Measurements from ENCODE around the gene TNN.

The TNN gene

DNA sequence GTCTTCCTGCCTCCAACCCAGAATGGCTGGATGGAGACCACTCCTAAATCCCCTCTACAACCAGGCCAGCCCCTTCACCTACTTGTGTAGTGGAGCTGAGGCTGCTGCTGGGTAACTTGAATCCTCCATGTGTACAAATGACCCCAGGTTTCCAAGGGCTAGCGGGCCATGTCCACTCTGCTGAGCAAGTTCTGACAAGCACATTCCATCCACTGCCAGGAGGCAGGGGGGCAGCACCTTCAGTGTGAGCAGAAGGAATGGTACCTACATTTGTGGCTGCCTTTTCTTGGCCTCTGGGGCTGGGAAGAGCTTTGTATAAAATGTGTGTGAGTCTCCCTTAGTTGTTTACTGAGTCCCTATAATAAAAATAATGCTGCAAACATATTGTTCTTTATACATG is 110.4 kb downstream of the TNN start:
- no peak overlapping the region for H3K9ac ChIP-seq (ENCODE audit: low read length)
- no peaks in the 10 kb centered on the region for H3K4me1 ChIP-seq (ENCODE audit: control insufficient read depth, insufficient read depth, low read length)
- peaks cover 9% of the 10 kb centered on the region for H3K36me3 ChIP-seq (ENCODE audit: control insufficient read depth, insufficient read depth, low read length)

DNA sequence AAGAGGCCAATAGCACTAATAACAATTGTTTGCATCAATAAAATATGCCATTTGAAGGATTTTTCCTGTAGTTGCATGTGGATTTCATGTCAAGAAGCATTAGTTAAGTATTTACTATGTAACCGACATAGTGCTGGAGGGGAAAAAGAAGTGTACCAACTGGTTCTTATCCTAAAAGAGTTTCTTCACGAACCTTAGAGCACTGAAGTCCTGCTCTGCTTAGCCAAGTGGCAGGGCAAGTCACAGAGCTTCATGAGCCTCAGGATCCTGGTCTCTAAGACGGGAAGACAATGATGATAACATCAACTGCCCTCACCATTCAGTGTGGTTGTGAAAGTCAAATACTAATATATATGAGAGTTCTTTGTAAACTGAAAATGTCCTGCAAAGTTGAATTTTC is 110.8 kb downstream of the TNN start:
- no peak overlapping the region for H3K9ac ChIP-seq (ENCODE audit: low read length)
- no peaks in the 10 kb centered on the region for H3K27me3 ChIP-seq (ENCODE audit: control insufficient read depth, insufficient read depth, low read length)
- H3K27ac ChIP-seq (ENCODE audit: low read depth, low read length), result no peak overlapping the region
- H3K4me1 ChIP-seq (ENCODE audit: control insufficient read depth, insufficient read depth, low read length), result no peaks in the 10 kb centered on the region
- no peak overlapping the region for H3K4me3 ChIP-seq (ENCODE audit: low read length)
- peaks cover 8% of the 10 kb centered on the region for H3K36me3 ChIP-seq (ENCODE audit: control insufficient read depth, insufficient read depth, low read length)

More for the DNA sequence above, 110.4 kb downstream of the TNN start:
- Histone ChIP-seq H3K27ac (ENCODE audit: low read depth, low read length) (no peak overlapping the region), H3K27me3 (ENCODE audit: control insufficient read depth, insufficient read depth, low read length) (no peaks in the 10 kb centered on the region), H3K4me3 (ENCODE audit: low read length) (no peak overlapping the region)

DNA sequence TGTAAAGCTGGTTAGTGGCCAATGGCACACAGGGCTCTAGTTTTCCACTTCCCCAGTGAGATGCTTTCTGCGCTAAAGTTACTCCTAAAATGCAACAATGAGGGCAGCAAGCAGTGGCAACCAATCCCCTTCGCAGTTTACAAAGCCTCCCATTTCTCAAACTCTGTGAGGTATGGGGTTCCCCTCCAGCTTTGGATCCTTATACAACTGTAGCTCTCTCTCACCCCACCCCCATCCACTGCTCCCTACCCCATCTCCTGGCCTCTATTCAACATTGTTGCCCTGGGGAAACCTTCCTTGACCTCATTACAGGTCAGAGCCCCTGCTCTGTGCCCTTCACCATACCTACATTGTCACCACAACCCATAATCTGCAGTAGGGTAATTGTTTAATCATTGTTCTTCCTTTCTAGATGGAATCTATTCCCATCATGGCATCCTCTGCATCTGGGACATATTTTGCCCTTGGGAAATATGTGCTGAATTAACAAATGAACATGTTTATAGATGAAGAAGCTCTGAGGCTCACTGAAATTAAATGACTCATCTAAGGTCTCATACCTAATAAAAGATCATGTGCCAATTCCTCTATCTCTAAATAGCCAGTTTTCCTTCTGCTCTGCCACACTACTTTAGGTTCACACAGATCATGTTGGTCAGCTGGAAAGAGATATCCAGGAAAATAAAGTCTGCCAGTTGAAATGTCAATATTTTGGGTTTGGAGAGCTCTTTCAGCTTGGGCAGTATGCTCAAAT is 112.4 kb downstream of the TNN start:
- Histone ChIP-seq H3K4me3 (ENCODE audit: low read length) (no peak overlapping the region), H3K36me3 (ENCODE audit: control insufficient read depth, insufficient read depth, low read length) (peaks cover 7% of the 10 kb centered on the region), H3K27ac (ENCODE audit: low read depth, low read length) (no peak overlapping the region), H3K27me3 (ENCODE audit: control insufficient read depth, insufficient read depth, low read length) (no peaks in the 10 kb centered on the region), H3K4me1 (ENCODE audit: control insufficient read depth, insufficient read depth, low read length) (no peaks in the 10 kb centered on the region), H3K9ac (ENCODE audit: low read length) (no peak overlapping the region)

DNA sequence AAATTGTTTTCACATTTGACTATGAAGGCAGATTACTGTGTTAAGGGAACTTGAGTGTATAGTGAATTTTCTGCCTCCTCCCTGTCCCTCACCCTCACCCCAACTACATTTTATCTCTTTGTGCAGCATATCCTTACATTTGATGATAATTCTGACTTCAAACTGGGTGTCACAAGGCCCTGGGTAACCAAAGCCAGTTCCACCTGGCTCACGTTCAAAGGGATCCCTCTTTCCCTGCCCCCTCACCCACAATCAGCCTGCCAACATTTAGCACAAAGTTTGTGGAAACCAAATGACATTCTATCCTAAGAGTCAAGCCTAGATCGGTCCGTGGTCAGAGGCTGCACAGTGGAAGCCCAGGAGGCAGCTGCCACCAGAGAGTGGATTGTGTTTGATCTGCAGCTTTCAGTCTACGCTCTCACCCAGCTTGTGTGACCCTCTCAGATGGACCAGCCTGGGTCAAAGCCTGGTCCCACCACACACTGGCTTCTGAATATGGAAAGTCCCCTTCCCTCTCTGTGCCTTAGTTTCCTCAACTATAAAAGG is 114.6 kb downstream of the TNN start:
- Histone ChIP-seq H3K27ac (ENCODE audit: low read depth, low read length) (no peak overlapping the region), H3K9ac (ENCODE audit: low read length) (no peak overlapping the region), H3K36me3 (ENCODE audit: control insufficient read depth, insufficient read depth, low read length) (peaks cover 3% of the 10 kb centered on the region), H3K27me3 (ENCODE audit: control insufficient read depth, insufficient read depth, low read length) (no peaks in the 10 kb centered on the region), H3K4me1 (ENCODE audit: control insufficient read depth, insufficient read depth, low read length) (no peaks in the 10 kb centered on the region), H3K4me3 (ENCODE audit: low read length) (no peak overlapping the region)

DNA sequence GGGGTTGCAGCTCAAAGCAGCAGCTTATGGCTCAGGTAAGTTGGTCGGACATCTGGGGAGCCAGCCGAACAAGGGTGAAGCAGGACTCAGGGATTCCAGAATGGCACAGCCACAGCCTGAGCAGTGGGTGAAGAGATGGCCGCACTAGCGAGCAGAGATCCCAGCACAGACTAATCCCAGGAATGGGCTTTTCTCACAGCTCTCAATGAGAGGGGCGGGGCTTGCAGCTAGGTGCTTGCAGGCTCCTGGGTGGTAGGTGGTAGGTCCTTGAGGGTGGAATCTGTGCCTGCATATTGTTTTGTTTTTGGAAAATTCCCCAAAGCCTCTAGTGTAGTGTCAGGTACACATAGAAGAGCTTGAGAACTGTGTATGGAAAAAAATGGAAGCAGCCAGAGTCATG is 116.0 kb downstream of the TNN start:
- H3K27ac ChIP-seq (ENCODE audit: low read depth, low read length), result no peak overlapping the region
- no peaks in the 10 kb centered on the region for H3K4me1 ChIP-seq (ENCODE audit: control insufficient read depth, insufficient read depth, low read length)
- H3K27me3 ChIP-seq (ENCODE audit: control insufficient read depth, insufficient read depth, low read length), result no peaks in the 10 kb centered on the region
- H3K9ac ChIP-seq (ENCODE audit: low read length), result no peak overlapping the region
- H3K36me3 ChIP-seq (ENCODE audit: control insufficient read depth, insufficient read depth, low read length), result peaks cover 2% of the 10 kb centered on the region
- H3K4me3 ChIP-seq (ENCODE audit: low read length), result no peak overlapping the region

DNA sequence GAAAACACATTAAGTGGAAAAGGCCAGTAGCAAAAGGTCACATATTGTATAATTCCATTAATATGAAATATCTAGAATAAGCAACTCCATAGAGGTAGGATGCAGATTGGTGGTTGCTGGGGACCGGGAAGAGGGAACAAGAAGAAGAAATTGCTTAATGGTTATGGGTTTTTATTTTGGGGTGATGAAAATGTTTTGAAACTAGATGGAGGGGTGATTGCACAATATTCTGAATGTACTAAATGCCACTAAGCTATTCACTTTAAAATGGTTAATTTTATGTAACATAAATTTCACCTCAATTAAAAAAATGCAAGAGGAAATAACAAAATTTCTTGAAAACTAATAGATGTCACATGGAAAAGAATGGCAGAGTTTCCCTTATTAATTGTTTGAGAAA is 118.3 kb downstream of the TNN start:
- Histone ChIP-seq H3K27me3 (ENCODE audit: control insufficient read depth, insufficient read depth, low read length) (no peaks in the 10 kb centered on the region), H3K9ac (ENCODE audit: low read length) (no peak overlapping the region), H3K27ac (ENCODE audit: low read depth, low read length) (no peak overlapping the region), H3K36me3 (ENCODE audit: control insufficient read depth, insufficient read depth, low read length) (no peaks in the 10 kb centered on the region), H3K4me1 (ENCODE audit: control insufficient read depth, insufficient read depth, low read length) (no peaks in the 10 kb centered on the region), H3K4me3 (ENCODE audit: low read length) (no peak overlapping the region)

DNA sequence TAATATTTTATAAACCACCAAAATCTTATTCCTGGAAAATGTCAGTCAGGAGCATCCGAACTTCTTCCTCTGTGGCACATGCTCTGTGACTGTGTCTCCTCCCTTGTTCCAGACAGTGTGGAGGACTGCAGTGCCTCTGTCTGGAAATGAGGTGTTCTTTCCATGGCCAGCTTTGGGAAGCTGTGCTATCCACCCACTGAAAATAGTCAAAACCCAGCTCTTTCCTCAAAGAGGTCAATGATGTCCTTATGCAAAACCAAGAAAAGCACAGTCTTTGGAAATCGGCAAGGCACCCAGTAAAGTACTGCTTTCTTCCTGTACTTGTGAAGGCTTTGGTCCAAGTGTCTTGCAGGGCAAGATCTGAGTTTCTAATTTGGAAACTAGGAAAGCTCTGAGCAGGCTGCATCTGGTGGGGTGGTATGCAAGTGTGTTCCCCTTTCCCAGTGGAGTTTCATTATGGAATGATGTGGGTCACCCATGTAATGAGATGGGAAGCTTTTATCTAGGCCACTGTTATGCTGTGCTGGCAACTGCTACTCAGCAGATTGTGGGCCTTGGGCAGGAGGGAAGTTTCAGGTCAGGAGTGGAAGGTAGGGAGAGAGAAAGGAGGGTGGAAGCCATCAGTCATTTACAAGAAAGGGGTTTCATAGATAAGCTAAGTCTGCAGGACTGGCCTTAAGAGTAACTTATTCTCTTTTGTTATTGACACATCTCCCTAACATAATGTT is 119.0 kb downstream of the TNN start:
- Histone ChIP-seq H3K4me3 (ENCODE audit: low read length) (no peak overlapping the region), H3K27ac (ENCODE audit: low read depth, low read length) (no peak overlapping the region), H3K4me1 (ENCODE audit: control insufficient read depth, insufficient read depth, low read length) (peaks cover 3% of the 10 kb centered on the region), H3K27me3 (ENCODE audit: control insufficient read depth, insufficient read depth, low read length) (no peaks in the 10 kb centered on the region), H3K36me3 (ENCODE audit: control insufficient read depth, insufficient read depth, low read length) (no peaks in the 10 kb centered on the region), H3K9ac (ENCODE audit: low read length) (no peak overlapping the region)

DNA sequence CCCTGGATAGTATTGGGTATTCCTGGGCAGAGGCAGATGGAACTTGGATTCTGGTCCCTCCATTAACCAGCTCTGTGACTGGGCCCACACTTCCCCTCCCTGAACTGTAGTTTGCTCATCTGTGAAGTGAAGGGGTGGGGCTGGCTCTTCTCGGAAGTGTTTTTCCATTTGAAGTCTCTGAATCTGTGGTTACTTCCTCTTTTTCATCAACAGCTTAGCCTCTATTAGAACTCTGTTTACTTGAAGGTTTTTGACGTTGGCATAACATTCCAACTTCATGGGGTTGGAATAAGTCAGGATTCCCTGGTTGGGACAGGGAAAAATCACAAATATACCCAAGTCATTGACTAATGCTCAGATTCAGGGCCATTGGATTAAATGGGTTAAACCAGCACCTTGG is 121.3 kb downstream of the TNN start:
- no peak overlapping the region for H3K27ac ChIP-seq (ENCODE audit: low read depth, low read length)
- no peak overlapping the region for H3K9ac ChIP-seq (ENCODE audit: low read length)
- H3K4me3 ChIP-seq (ENCODE audit: low read length), result peak overlapping the region; percentile 16
- H3K27me3 ChIP-seq (ENCODE audit: control insufficient read depth, insufficient read depth, low read length), result no peaks in the 10 kb centered on the region
- H3K36me3 ChIP-seq (ENCODE audit: control insufficient read depth, insufficient read depth, low read length), result no peaks in the 10 kb centered on the region
- peaks cover 5% of the 10 kb centered on the region for H3K4me1 ChIP-seq (ENCODE audit: control insufficient read depth, insufficient read depth, low read length)

DNA sequence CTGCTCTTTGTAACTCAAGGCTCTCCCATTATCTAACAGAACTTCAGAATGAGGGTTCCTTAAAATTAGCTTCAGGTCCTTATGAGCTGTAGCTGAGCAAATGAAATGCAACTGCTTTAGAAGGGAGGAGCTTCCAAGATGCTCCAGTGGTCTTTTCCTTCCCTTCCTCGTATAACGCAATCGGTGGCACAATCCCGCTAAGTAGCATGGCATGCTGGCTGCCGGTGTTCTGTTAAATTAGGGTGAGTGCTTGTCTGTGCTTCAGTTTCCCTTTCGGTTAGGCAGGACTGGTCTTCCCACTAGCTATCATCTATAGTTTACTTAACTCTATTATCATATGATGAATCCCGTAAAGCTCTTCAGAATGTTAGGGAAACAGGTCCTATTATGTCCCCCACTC is 124.0 kb downstream of the TNN start:
- Histone ChIP-seq H3K27me3 (ENCODE audit: control insufficient read depth, insufficient read depth, low read length) (no peaks in the 10 kb centered on the region), H3K4me3 (ENCODE audit: low read length) (peak overlapping the region; percentile 91), H3K9ac (ENCODE audit: low read length) (peak overlapping the region; percentile 85), H3K4me1 (ENCODE audit: control insufficient read depth, insufficient read depth, low read length) (peaks cover 5% of the 10 kb centered on the region), H3K36me3 (ENCODE audit: control insufficient read depth, insufficient read depth, low read length) (no peaks in the 10 kb centered on the region), H3K27ac (ENCODE audit: low read depth, low read length) (no peak overlapping the region)

DNA sequence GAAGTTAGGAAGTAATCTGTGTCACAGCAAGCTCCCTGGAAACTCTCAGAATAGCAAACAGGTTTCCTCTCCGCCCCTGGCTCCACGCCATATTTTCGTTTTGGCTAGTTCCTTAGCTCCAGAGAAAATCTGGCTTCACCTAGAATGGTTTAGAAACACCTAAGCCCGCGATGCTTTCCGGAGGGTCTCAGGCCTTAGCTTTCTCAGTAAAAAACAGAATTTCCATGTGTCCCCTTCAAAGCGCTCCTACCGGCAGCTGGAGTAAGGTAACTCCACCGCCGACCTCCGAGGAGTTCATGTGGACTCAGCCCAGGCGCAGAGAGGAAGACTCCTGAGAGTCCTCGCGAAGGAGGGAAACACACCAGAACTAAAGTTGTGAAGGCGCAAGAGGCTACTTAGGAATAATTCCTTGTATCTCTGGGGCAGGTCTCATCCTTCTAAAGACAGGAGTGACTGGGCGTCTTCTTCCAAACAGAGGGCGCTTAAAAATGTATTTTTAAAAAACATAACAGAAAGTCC is 124.5 kb downstream of the TNN start:
- no peaks in the 10 kb centered on the region for H3K27me3 ChIP-seq (ENCODE audit: control insufficient read depth, insufficient read depth, low read length)
- no peaks in the 10 kb centered on the region for H3K36me3 ChIP-seq (ENCODE audit: control insufficient read depth, insufficient read depth, low read length)
- peak overlapping the region; percentile 69 for H3K27ac ChIP-seq (ENCODE audit: low read depth, low read length)
- H3K4me1 ChIP-seq (ENCODE audit: control insufficient read depth, insufficient read depth, low read length), result peaks cover 5% of the 10 kb centered on the region
- H3K4me3 ChIP-seq (ENCODE audit: low read length), result peak overlapping the region; percentile 91
- peak overlapping the region; percentile 85 for H3K9ac ChIP-seq (ENCODE audit: low read length)

DNA sequence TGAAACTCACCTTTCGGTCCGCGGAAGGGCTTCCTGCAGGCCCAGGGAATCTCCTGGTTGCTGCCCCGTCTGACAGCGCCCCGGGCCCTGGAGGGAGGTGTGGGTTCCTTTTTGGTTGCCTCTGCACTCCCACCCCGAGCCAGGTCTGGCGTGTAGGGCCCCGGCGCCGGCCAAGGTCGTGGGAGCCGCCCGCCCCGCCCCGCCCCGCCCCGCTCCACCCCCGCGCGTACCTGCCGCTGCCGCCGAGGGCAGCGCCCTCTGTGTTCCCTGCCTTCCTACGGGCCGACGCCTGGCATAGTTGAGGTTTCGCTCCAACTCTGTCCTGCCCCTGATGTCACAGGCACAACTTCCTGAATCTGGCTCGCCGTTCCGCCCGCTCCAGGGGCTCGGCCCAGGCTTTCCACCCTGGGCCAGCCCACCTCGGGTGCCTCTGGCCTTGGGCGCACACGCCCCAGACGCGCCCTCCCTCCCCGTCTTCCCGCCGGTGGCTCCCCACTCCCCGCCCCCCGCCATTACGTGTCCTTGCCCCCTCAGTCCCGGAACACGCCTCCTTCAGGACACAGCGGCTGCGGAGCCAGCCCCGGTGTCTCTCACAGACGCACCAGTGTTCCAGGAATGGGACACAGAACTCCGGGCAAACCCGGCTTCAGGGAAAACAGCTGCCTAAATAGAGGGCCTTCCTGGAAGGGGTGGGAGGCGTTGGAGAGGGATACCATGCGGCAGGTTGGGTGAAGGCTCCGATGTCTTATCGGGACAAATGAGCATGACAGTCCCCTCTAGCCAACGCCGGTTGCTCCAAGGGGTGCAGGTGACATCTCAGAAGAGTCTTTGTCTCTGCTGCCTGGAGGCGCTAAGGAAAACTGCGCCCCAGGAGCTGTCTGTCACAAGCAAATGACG is 125.2 kb downstream of the TNN start, which contains the start of gene KIAA0040:
Gene KIAA0040, minus strand, starts transcription at position 147 of the 897 bp plus-strand sequence. CDS start 31,763 bp downstream, outside the sequence.
- Histone ChIP-seq H3K27me3 (ENCODE audit: control insufficient read depth, insufficient read depth, low read length) (no peaks in the 10 kb centered on the region), H3K27ac (ENCODE audit: low read depth, low read length) (peak within 1 kb of the TSS; percentile 69), H3K4me3 (ENCODE audit: low read length) (peak within 1 kb of the TSS; percentile 91), H3K4me1 (ENCODE audit: control insufficient read depth, insufficient read depth, low read length) (peaks cover 5% of the 10 kb centered on the region), H3K36me3 (ENCODE audit: control insufficient read depth, insufficient read depth, low read length) (no peaks in the 10 kb centered on the region), H3K9ac (ENCODE audit: low read length) (peak within 1 kb of the TSS; percentile 85)

DNA sequence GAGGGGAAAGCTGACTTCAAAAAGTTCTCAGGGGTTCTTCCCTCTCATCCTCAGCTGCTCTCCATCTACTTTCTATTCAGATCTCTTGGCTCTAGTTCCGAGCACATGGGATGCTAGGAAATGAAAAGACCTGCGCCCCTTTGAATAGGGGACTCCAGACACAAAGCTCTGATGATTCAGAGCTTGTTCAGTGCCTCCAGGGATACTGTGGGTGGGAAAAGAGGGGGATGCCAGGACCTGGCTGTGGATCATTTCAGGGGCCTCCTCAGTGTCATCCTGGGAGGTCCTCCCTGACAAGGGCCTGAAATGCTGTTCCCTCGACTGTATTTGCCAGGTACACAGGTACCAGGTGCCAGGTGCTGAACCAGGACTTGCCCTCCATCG is 125.9 kb downstream of the TNN start:
- peaks cover 5% of the 10 kb centered on the region for H3K4me1 ChIP-seq (ENCODE audit: control insufficient read depth, insufficient read depth, low read length)

More for the DNA sequence above, 125.9 kb downstream of the TNN start:
- H3K27ac ChIP-seq (ENCODE audit: low read depth, low read length), result peak overlapping the region; percentile 56
- H3K9ac ChIP-seq (ENCODE audit: low read length), result no peak overlapping the region
- H3K36me3 ChIP-seq (ENCODE audit: control insufficient read depth, insufficient read depth, low read length), result no peaks in the 10 kb centered on the region
- H3K27me3 ChIP-seq (ENCODE audit: control insufficient read depth, insufficient read depth, low read length), result no peaks in the 10 kb centered on the region
- peak overlapping the region; percentile 91 for H3K4me3 ChIP-seq (ENCODE audit: low read length)
